KG1 (cell line): ENCODE results near the gene ATM.
"Not testable (repeated sequence)": the region's sequence is repeated elsewhere in the genome, so short reads cannot be mapped to it uniquely, and the experiment has no call there.

Experiments used
- DNase-seq: peaks from one replicate; lab custom pipeline; 2025; lab: John Stamatoyannopoulos, UW

ATM gene

DNA sequence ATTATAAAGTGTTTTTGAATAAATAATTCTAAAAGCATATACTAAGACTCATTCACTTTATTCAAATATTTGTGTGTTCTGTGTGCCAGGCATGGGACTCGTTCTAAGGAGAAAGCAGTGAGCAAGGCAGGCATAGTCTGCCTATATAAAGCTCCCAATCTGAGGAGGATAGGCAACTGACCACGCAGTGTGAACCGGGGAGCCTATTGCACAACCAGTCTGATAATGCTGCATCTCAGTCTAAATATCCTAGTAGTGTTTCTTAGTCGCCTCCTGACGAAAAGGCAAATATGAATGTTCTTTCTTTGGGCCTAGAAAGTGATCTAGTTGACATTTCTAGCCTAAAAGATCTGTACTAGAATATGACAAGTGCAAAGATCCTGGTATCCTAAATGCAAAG, 146.2 kb downstream of the ATM start:
- no peak for DNase-seq

DNA sequence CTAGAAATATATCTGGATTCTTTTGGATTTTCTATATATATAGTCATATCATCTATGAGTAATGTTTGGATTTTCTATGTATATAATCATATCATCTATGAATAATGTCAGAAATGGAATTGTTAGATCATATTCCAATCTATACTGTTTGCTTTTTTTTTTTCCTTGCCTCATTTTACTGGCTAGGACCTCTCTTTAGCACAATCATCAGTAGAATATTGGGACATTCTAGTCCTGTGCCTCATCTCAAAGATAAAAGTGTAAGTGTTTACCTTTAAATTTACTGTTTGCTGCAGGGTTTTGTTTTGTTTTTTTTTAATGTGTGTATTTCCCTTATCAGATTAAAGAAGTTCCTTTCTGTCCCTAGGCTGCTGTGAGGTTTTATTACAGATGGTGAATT, 147.4 kb downstream of the ATM start:
- no peak for DNase-seq

DNA sequence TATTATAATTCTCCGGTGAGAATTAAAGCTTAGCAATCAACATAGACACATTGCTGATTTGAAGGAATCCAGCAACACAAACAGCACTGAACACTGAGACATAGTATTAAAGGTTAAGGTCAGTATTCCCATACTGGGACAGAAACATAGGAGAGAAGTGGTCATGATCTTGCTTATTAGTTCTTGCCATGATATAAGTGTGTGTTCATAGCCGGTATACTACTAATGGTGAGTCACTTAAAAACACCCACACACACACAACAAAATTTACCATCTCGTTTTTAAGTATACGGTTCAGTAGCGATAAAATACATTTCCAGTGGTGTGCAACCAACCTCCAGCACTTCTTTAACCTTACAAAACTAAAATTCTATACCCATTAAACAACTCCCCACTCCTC, 148.1 kb downstream of the ATM start:
- DNase-seq: no peak

DNA sequence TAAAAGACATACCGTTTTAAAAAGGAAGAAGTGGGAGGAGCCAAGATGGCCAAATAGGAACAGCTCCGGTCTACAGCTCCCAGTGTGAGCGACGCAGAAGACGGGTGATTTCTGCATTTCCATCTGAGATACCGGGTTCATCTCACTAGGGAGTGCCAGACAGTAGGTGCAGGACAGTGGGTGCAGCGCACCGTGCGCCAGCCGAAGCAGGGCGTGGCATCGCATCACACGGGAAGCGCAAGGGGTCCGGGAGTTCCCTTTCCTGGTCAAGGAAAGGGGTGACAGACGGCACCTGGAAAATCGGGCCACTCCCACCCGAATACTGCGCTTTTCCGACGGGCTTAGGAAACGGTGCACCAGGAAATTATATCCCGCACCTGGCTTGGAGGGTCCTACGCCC, 150.6 kb downstream of the ATM start:
- DNase-seq: not testable (repeated sequence)

DNA sequence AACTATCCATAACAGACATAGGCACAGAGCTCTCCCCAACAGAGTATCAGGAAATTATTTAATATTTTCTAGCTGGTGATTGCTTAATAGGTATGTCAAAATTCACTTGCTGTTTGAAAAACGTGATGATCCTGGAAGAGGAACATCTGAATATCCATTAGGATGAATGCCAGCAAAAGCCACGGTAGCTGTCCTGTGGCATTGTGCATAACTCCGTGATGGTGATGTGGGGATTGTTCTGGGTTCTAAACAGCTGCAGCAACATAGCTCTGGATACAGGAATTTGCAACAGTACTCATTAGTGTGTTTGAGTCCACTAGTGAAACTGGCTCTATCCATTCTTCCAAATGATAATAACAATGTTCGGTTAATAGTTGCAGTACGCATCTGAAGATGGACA, 165.7 kb downstream of the ATM start:
- no peak for DNase-seq

DNA sequence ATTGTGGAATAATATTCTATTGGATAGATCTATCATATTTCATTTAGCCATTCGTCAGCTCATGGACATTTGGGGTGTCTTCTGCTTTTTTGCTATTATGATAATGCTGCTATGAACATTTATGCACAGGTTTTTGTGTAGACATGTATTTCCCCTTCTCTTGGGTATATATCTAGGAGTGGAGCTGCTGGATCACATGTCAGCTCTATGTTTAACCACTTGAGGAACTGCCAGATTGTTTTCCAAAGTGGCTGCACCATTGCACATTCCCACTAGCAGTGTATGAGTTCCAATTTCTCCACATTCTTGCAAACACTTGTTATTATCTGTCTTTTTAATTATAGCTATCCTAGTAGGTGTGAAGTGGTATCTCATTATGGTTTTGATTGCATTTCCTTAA, 169.5 kb downstream of the ATM start:
- DNase-seq: no peak

DNA sequence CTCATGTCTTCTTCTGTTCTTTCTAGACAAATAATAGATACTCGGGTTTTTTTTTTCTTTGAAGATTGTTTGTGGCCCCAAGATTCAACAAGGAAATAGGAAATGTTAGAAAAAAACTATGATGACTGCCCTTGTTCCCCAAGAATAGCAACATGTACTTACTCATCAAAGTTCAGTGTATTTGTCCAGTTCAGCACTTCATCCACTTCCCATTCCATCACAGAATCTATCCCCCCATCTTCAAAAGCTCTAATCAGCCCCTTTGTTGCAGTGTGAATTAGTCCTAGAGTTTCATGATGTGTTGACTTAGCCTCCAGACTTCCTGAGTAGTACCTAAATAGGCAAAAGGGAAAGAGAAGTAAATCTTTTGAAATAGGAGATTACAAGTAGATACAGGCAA, 170.2 kb downstream of the ATM start:
- no peak for DNase-seq

DNA sequence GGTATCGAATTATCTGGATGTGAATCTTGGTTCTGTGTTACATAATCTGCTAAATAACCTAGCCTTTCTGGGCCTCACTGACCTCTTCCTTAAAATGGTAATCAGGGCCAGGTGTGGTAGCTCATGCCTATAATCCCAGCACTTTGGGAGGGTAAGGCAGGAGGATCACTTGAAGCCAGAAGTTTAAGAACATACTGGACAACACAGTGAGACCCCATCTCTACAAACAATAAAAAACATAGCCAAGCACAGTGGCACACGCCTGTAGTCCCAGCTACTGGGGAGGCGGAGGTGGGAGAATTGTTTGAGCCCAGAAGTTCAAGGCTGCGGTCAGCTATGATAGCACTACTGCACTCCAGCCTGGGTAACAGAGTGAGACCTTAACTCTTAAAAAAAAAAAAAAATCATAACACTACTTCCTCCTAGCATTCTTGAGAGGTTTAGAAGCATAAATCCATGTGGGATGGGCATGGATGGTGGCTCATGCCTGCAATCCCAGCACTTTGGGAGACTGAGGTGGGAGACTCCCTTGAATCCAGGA, 171.9 kb downstream of the ATM start:
- no peak for DNase-seq

DNA sequence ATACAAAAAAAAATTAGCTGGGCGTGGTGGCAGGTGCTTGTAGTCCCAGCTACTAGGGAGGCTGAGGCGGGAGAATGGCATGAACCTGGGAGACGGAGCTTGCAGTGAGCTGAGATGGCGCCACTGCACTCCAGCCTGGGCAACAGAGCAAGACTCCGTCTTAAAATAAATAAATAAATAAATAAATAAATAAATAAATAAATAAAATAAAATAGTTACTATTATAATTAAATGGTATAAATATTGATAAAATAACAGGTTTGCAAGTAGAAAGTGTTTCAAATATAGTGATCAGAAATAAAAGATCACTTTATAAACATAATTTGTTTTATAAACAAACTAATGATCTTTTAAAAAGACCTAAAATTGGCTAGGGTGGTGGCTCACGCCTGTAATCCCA, 173.8 kb downstream of the ATM start:
- DNase-seq: not testable (repeated sequence)

DNA sequence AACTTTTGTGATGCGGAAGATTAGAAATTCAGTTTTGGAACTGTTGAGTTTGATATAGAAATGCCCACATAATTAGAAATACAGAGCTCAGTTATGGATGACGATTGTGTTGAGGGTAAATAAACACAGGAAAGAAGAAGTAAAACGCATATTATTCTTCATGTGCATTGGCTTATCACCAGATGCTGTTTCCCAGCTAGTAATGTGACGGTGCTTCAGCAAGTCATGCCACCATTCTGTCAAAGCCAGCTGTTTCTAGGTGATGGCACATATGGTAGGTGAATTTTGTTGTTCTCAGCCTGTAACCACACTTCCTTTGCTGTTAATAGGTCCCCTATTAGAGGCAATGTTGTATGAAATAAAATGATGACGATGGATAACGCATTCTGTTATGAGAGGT, 175.6 kb downstream of the ATM start:
- DNase-seq: no peak

DNA sequence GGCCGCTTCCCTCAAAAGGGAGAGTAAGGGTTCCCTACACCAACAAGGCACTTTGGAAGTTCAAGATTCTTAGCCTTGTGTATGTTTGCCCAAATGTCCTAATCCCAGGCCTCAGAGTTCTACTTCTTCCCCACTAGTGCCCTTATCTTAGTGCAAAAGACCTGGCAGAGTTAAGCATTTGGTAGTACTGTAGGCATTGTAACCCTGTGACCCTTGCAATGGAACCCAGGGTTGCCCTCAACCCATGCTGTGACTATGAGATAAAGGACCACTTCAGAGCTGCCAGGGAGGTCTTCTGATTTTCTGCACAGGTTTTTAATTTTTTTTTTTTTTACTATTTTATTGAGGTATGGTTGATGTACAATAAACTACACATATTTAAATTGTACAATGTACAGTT, 179.4 kb downstream of the ATM start:
- DNase-seq: no peak

DNA sequence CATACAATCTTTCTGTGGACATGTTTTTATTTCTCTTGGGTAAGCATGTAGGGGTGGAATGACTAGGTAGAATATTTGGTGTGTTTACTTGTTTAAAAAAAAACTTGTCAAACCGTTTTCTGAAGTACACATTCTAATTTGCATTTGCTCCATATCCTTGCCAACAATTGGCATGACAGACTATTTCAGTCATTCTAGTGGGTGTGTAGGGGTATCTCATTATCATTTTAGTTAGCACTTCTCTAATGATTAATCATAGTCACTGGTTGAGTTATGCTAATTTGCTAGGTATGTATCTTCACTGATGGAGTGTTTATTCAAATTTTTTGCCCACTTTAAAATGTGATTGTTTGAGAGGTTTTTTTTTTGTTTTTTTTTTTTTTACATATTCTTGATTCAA, 180.2 kb downstream of the ATM start:
- no peak for DNase-seq

DNA sequence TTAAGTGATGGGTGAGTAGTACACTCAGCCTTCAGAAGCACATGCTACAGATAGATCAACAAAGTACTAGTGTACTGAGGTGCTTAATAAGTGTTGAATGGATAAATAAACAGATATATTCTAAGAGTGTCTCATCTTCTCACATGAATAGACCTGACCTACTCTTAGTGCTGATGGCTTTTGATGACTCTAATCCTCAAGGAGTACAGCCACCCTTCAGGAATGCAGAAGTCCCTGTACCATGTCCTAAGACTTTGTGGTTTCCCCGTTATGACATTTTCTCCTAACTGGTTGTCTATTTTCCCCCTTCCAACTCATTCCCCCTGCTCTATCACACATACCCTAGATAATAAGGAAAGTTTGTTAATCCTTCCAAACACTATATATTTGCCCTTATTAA, 182.8 kb downstream of the ATM start:
- DNase-seq: no peak

DNA sequence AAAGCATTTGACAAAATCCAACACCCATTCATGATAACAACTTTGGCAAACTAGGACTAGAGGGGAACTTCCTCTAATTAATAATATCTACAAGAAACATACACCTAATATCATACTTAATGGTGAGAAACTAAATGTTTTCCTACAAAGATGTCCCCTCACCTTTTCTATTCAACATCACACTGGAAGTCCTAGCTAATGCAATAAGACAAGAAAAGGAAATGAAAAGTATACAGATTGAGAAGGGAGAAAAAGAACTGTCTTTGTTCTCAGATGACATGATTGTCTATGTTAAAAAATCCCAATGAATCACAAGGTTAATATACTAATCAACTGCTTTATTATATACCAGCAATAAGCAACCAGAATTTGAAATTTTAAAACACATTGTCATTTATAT, 192.1 kb downstream of the ATM start:
- no peak for DNase-seq

DNA sequence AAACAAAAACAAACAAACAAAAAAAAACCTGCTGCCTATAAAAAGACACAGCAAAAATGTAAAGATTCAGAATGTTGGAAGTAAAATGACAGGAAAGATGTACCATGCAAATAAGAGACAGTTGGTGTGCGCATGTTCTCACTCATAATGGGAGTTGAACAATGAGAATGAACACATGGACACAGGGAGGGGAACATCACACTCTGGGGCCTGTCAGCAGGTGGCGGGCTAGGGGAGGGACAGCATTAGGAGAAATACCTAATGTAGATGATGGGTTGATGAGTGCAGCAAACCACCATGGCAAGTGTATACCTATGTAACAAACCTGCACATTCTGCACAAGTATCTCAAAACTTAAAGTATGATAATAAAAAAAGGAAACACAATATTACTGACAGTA, 194.7 kb downstream of the ATM start:
- not testable (repeated sequence) for DNase-seq
